Stimulated activated naive B cell treated with anti-CD40 and anti-IgM and Interleukin-4, amounts not matched to agents 10 μg/mL and 1 μg/mL and 100 μg/mL, for 72 hours (primary cell): ENCODE results near the gene TIGD1.

Experiments used
- ATAC-seq, 2 donors: fragments of 150-1000 bp; cut with Tn5 transposase; replicated peaks; 2 replicates each; pipeline ENCODE4 v1.10.0; 2021; ENCODE audit warnings: moderate library complexity in 1 of 2
- DNase-seq: peaks from one replicate; pipeline ENCODE4 v3.0.0; 2021
- H3K27ac Mint-ChIP-seq: one replicate; pipeline ENCODE4 v1.8.0; 2022; ENCODE audit warnings: mild to moderate bottlenecking, mixed read lengths
- H3K27me3 Mint-ChIP-seq, 2 donors: one replicate each; pipeline ENCODE4 v1.8.0; 2022; ENCODE audit warnings: mixed read lengths in 2 of 2
- H3K36me3 Mint-ChIP-seq, 2 donors: one replicate each; pipeline ENCODE4 v1.8.0; 2022; ENCODE audit warnings: mixed read lengths in 2 of 2, mild to moderate bottlenecking in 1 of 2
- H3K4me1 Mint-ChIP-seq, 2 donors: one replicate each; pipeline ENCODE4 v1.8.0; 2022; ENCODE audit warnings: mixed read lengths in 2 of 2, mild to moderate bottlenecking in 1 of 2
- H3K4me3 Mint-ChIP-seq, 2 donors: one replicate each; pipeline ENCODE4 v1.8.0; 2022; ENCODE audit warnings: mild to moderate bottlenecking in 2 of 2, mixed read lengths in 2 of 2, moderate library complexity in 1 of 2
- H3K9me3 Mint-ChIP-seq, 2 donors: one replicate each; pipeline ENCODE4 v1.8.0; 2022; ENCODE audit warnings: mixed read lengths in 2 of 2, mild to moderate bottlenecking in 1 of 2

The TIGD1 gene

GRCh38 chr2:232551776-232552175 lies 1.4 kb upstream of the TIGD1 start:
- H3K36me3 Mint-ChIP-seq, result peaks cover 28 to 62% of the 10 kb centered on the region in 2 donors
- peak overlapping the region; percentile 100 for H3K27ac Mint-ChIP-seq
- peak overlapping the region; percentile 93 to 100 for H3K4me3 Mint-ChIP-seq

GRCh38 chr2:232551250-232551638 lies 887 bp upstream of the TIGD1 start:
- H3K27ac Mint-ChIP-seq, result peak overlapping the region; percentile 100
- ATAC-seq (no peak), DNase-seq (no peak)
- peaks cover 29 to 62% of the 10 kb centered on the region in 2 donors for H3K36me3 Mint-ChIP-seq
- H3K9me3 Mint-ChIP-seq, result no peaks in the 10 kb centered on the region
- peaks cover 35 to 64% of the 10 kb centered on the region in 2 donors for H3K4me1 Mint-ChIP-seq
- no peaks in the 10 kb centered on the region for H3K27me3 Mint-ChIP-seq
- H3K4me3 Mint-ChIP-seq, result peak overlapping the region; percentile 93 to 100

More at GRCh38 chr2:232551776-232552175, 1.4 kb upstream of the TIGD1 start:
- DNase-seq (no peak), ATAC-seq (no peak)
- Mint-ChIP-seq H3K9me3 (no peaks in the 10 kb centered on the region), H3K4me1 (peaks cover 33 to 60% of the 10 kb centered on the region in 2 donors), H3K27me3 (no peaks in the 10 kb centered on the region)

GRCh38 chr2:232549655-232550353 lies 553 bp downstream of the TIGD1 start:
- Mint-ChIP-seq H3K4me3 (peak overlapping the region; percentile 93 to 100), H3K27ac (peak overlapping the region; percentile 100), H3K9me3 (no peaks in the 10 kb centered on the region), H3K27me3 (no peaks in the 10 kb centered on the region), H3K4me1 (peaks cover 30 to 65% of the 10 kb centered on the region in 2 donors), H3K36me3 (peaks cover 33 to 62% of the 10 kb centered on the region in 2 donors)
- ATAC-seq (peak; percentile 28 to 29), DNase-seq (no peak)

GRCh38 chr2:232547991-232548390 lies 2.4 kb downstream of the TIGD1 start:
- H3K4me1 Mint-ChIP-seq, result peaks cover 17 to 53% of the 10 kb centered on the region in 2 donors
- DNase-seq (no peak), ATAC-seq (no peak)
- peaks cover 33 to 55% of the 10 kb centered on the region in 2 donors for H3K36me3 Mint-ChIP-seq
- no peaks in the 10 kb centered on the region for H3K27me3 Mint-ChIP-seq
- no peak overlapping the region for H3K27ac Mint-ChIP-seq
- H3K4me3 Mint-ChIP-seq, result no peak overlapping the region
- H3K9me3 Mint-ChIP-seq, result no peaks in the 10 kb centered on the region

GRCh38 chr2:232545511-232546375 lies 4.6 kb downstream of the TIGD1 start:
- no peak for DNase-seq
- Mint-ChIP-seq H3K9me3 (no peaks in the 10 kb centered on the region), H3K4me1 (peaks cover 17 to 59% of the 10 kb centered on the region in 2 donors), H3K4me3 (no peak overlapping the region), H3K27me3 (peaks cover 0 to under 1% of the 10 kb centered on the region in 2 donors), H3K36me3 (peaks cover 33 to 47% of the 10 kb centered on the region in 2 donors), H3K27ac (no peak overlapping the region)
- ATAC-seq, result no peak

- Mint-ChIP-seq H3K4me1 (peaks cover 18 to 60% of the 10 kb centered on the region in 2 donors), H3K36me3 (peaks cover 33 to 42% of the 10 kb centered on the region in 2 donors), H3K4me3 (no peak overlapping the region), H3K9me3 (no peaks in the 10 kb centered on the region), H3K27me3 (peaks cover 0 to 5% of the 10 kb centered on the region in 2 donors), H3K27ac (no peak overlapping the region)
- ATAC-seq, result no peak
- DNase-seq, result no peak
Measured at GRCh38 chr2:232544674-232545073, 5.7 kb downstream of the TIGD1 start.

- Mint-ChIP-seq H3K27me3 (peaks cover 2 to 6% of the 10 kb centered on the region in 2 donors), H3K4me1 (peaks cover 19 to 58% of the 10 kb centered on the region in 2 donors), H3K9me3 (no peaks in the 10 kb centered on the region), H3K36me3 (peaks cover 33 to 39% of the 10 kb centered on the region in 2 donors), H3K27ac (peak overlapping the region; percentile 14), H3K4me3 (no peak overlapping the region)
- no peak for DNase-seq
- no peak for ATAC-seq
Measured at GRCh38 chr2:232543928-232544631, 6.3 kb downstream of the TIGD1 start.

GRCh38 chr2:232543491-232543890 lies 6.9 kb downstream of the TIGD1 start:
- Mint-ChIP-seq H3K27ac (no peak overlapping the region), H3K36me3 (peaks cover 28 to 33% of the 10 kb centered on the region in 2 donors), H3K4me1 (peaks cover 23 to 58% of the 10 kb centered on the region in 2 donors), H3K4me3 (no peak overlapping the region), H3K27me3 (peaks cover 7 to 12% of the 10 kb centered on the region in 2 donors), H3K9me3 (no peaks in the 10 kb centered on the region)
- DNase-seq, result no peak
- ATAC-seq, result no peak

GRCh38 chr2:232542715-232543467 lies 7.5 kb downstream of the TIGD1 start:
- Mint-ChIP-seq H3K27ac (no peak overlapping the region), H3K36me3 (peaks cover 23 to 27% of the 10 kb centered on the region in 2 donors)

GRCh38 chr2:232541961-232542714 lies 8.2 kb downstream of the TIGD1 start:
- Mint-ChIP-seq H3K36me3 (peaks cover 19 to 26% of the 10 kb centered on the region in 2 donors), H3K9me3 (no peaks in the 10 kb centered on the region), H3K27ac (peak overlapping the region; percentile 77), H3K27me3 (peaks cover 16 to 17% of the 10 kb centered on the region in 2 donors), H3K4me3 (no peak overlapping the region), H3K4me1 (peaks cover 25 to 48% of the 10 kb centered on the region in 2 donors)
- no peak for ATAC-seq
- DNase-seq, result no peak

More at GRCh38 chr2:232542715-232543467, 7.5 kb downstream of the TIGD1 start:
- H3K9me3 Mint-ChIP-seq, result no peaks in the 10 kb centered on the region
- no peak overlapping the region for H3K4me3 Mint-ChIP-seq
- peaks cover 25 to 56% of the 10 kb centered on the region in 2 donors for H3K4me1 Mint-ChIP-seq
- no peak for ATAC-seq
- H3K27me3 Mint-ChIP-seq, result peaks cover 11 to 16% of the 10 kb centered on the region in 2 donors
- DNase-seq, result no peak

GRCh38 chr2:232541195-232541960 lies 9.0 kb downstream of the TIGD1 start:
- DNase-seq (no peak), ATAC-seq (peak; percentile 43 to 58)
- H3K4me1 Mint-ChIP-seq, result peaks cover 22 to 43% of the 10 kb centered on the region in 2 donors
- no peak overlapping the region for H3K4me3 Mint-ChIP-seq
- peaks cover 21% of the 10 kb centered on the region in 2 donors for H3K27me3 Mint-ChIP-seq
- H3K27ac Mint-ChIP-seq, result peak overlapping the region; percentile 27
- H3K9me3 Mint-ChIP-seq, result peaks cover 2 to 4% of the 10 kb centered on the region in 2 donors
- peaks cover 14 to 25% of the 10 kb centered on the region in 2 donors for H3K36me3 Mint-ChIP-seq

- ATAC-seq (no peak), DNase-seq (no peak)
- H3K4me1 Mint-ChIP-seq, result peaks cover 22 to 42% of the 10 kb centered on the region in 2 donors
- H3K27me3 Mint-ChIP-seq, result peaks cover 24 to 30% of the 10 kb centered on the region in 2 donors
- peaks cover 12 to 21% of the 10 kb centered on the region in 2 donors for H3K36me3 Mint-ChIP-seq
- H3K4me3 Mint-ChIP-seq, result no peak overlapping the region
- peaks cover 6 to 8% of the 10 kb centered on the region in 2 donors for H3K9me3 Mint-ChIP-seq
- no peak overlapping the region for H3K27ac Mint-ChIP-seq
Measured at GRCh38 chr2:232540441-232541041, 9.8 kb downstream of the TIGD1 start.
